A549 treated with AZD2906 at 1 μM for 4 hours (cell line): ENCODE data around the gene CNGA3. TPM values are rescaled to one million over a fixed set of nuclear protein-coding genes. Genes with fewer than 3 reads are reported as not detected.

Source experiments
- total RNA-seq: library from RNA; stranded (reverse); fragments of 200-300 nt; extraction: Qiagen RNA extraction; gene quantifications from 5 replicates; pipeline ENCODE4 v1.2.3, GENCODE V29; 2022

Gene CNGA3
- total RNA-seq = 0.02 to 0.11 TPM (median 0.03 TPM) in 4 of 5 replicates, not detected in the other

DNA sequence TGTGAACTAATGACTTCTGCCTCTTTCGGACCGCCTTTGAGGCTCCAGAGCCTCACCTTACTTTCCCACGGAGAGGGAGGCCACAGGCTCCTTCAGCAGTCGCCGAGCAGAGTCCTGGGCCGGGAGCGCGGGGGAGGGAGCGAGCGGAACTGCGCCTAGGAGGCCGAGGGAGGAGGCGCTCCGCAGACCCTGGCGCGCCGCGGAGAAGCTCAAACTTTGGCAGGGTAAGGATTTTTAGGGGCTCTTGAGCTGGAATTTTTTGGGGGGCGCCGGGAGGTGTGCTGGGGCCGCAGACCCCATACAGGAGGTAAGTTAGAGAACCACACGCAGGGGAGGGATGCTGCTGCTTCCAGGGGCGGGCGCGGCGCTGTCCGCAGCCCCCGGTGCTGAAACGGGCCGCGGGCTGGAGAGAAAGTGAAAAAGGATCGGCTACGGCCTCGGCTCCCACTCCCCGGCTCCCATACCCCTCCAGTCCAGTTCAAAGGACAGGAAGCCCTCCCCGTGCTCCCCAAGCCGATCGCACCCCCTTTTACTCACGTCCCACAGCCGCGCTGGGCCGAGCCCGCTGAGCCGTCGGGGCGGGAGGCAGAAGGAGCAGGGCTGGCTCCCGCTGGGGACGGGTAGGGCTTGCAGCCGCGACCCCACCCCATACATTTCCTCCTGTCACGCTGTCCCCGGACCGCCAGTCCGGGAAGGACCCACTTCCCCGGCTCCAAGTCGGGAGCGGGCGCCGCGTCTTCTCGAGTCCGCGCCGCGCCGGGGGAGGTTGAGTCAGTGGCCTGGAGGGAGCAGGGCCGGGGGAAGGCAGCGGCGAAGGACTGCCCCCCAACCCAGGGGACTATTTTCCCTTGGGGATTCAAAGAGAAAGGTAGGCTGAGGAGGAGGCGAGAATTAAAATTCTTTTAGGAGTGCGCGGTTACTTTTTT is at the start of gene CNGA3:
TSS of gene CNGA3 (plus strand) at position 146 of the 926 bp plus-strand sequence. CDS start 23,520 bp downstream, outside the sequence.

GRCh38 chr2:98444436-98445176 is 98.3 kb downstream of the CNGA3 start, which contains the start of gene INPP4A:
TSS of gene INPP4A (plus strand) at chr2:98444858. CDS start at chr2:98520049, 75,191 bp downstream.

Other genes with a start within 250 kb of the CNGA3 start
- gene INPP4A, start 98.4 kb downstream of the CNGA3 start, total RNA-seq = 6.6 to 9.5 TPM (median 8.3 TPM) in 5 replicates